IMR-90 (cell line): ENCODE data around the gene DDX52. TPM values are rescaled to one million over a fixed set of nuclear protein-coding genes. Genes with fewer than 3 reads are reported as not detected.
A peak's percentile ranks its signal among the peaks of the same experiment; 100 is the strongest.

ENCODE experiments used
- ATAC-seq: fragments of 200-7000 bp; cut with Tn5 transposase; 2 replicates; pipeline ENCODE4 v1.9.1; 2020; ENCODE audit warnings: low read depth, mild to moderate bottlenecking, moderate library complexity
- BruUV-seq: library from RNA; stranded (reverse); fragments of 400-500 nt; replicated peaks from 2 replicates; lab custom pipeline; 2021; lab: Mats Ljungman, UMichigan
- CTCF ChIA-PET: fragments of 300-600 bp; formaldehyde crosslinking; extraction: SDS; loops from one replicate; lab custom pipeline; 2021; ENCODE audit warnings: antibody characterized with exemption; lab: Yijun Ruan, JAX
- POLR2A ChIA-PET: fragments of 300-600 bp; sonication (Branson Sonifier 250); formaldehyde crosslinking; loops from one replicate; lab custom pipeline; 2022; ENCODE audit warnings: antibody characterized with exemption; ENCODE audit not compliant: unreplicated experiment; lab: Charles Lee
- DNase-seq: peaks from one replicate; pipeline ENCODE4 v3.0.0; 2013
- H2AFZ ChIP-seq: replicated peaks from 2 replicates; pipeline ENCODE3; 2013; ENCODE audit warnings: low read length, mild to moderate bottlenecking; ENCODE audit not compliant: poor library complexity
- H2AK5ac ChIP-seq: 2 replicates; pipeline ENCODE4 v1.6.1; 2013; ENCODE audit warnings: low read depth, low read length, inconsistent platforms
- H2AK9ac ChIP-seq: replicated peaks from 2 replicates; pipeline ENCODE3; 2013; ENCODE audit warnings: mild to moderate bottlenecking, low read depth, low read length, moderate library complexity; ENCODE audit not compliant: poor library complexity
- H2BK120ac ChIP-seq: 2 replicates; pipeline ENCODE4 v1.6.1; 2013; ENCODE audit warnings: low read depth, low read length, inconsistent platforms
- H2BK15ac ChIP-seq: 3 replicates; pipeline ENCODE4 v1.6.1; 2013; ENCODE audit warnings: low read depth, low read length, inconsistent platforms
- H2BK20ac ChIP-seq: 2 replicates; pipeline ENCODE4 v1.6.1; 2013; ENCODE audit warnings: low read depth, mild to moderate bottlenecking, inconsistent platforms, low read length, moderate library complexity
- H2BK5ac ChIP-seq: 2 replicates; pipeline ENCODE4 v1.6.1; 2013; ENCODE audit warnings: mild to moderate bottlenecking, low read depth, low read length, inconsistent platforms; ENCODE audit not compliant: poor library complexity, severe bottlenecking
- H3K14ac ChIP-seq: replicated peaks from 2 replicates; pipeline ENCODE4 v1.6.1; 2013; ENCODE audit warnings: low read depth, low read length, inconsistent platforms
- H3K18ac ChIP-seq: 2 replicates; pipeline ENCODE4 v1.6.1; 2013; ENCODE audit warnings: low read depth, low read length, control low read depth
- H3K23ac ChIP-seq: 2 replicates; pipeline ENCODE4 v1.6.1; 2013; ENCODE audit warnings: low read depth, low read length, inconsistent platforms
- H3K27ac ChIP-seq: 2 replicates; pipeline ENCODE4 v1.5.1; 2013; ENCODE audit warnings: mild to moderate bottlenecking, control low read depth, low read length; ENCODE audit not compliant: insufficient read depth
- H3K27me3 ChIP-seq: 2 replicates; pipeline ENCODE4 v1.6.1; 2013; ENCODE audit warnings: low read length; ENCODE audit not compliant: control insufficient read depth, insufficient read depth
- H3K36me3 ChIP-seq: 2 replicates; pipeline ENCODE4 v1.6.1; 2013; ENCODE audit warnings: low read length, mixed read lengths; ENCODE audit not compliant: control insufficient read depth, insufficient read depth
- H3K4ac ChIP-seq: 2 replicates; pipeline ENCODE4 v1.6.1; 2013; ENCODE audit warnings: low read depth, low read length, inconsistent platforms
- H3K4me1 ChIP-seq: 2 replicates; pipeline ENCODE4 v1.6.1; 2013; ENCODE audit warnings: low read length, mixed read lengths; ENCODE audit not compliant: control insufficient read depth, insufficient read depth
- H3K4me2 ChIP-seq: 2 replicates; pipeline ENCODE4 v1.6.1; 2013; ENCODE audit warnings: low read depth, mild to moderate bottlenecking, control low read depth, low read length, moderate library complexity
- H3K4me3 ChIP-seq: 2 replicates; pipeline ENCODE4 v1.5.1; 2013; ENCODE audit warnings: low read depth, mild to moderate bottlenecking, control low read depth, low read length, moderate library complexity; ENCODE audit not compliant: insufficient read depth
- H3K56ac ChIP-seq: 2 replicates; pipeline ENCODE4 v1.6.1; 2013; ENCODE audit warnings: low read length, inconsistent platforms; ENCODE audit not compliant: insufficient read depth; ENCODE audit errors: extremely low read depth
- H3K79me1 ChIP-seq, 2 experiments: 2 replicates each; pipeline ENCODE4 v1.6.1; 2013; ENCODE audit warnings: low read length in 2 of 2, inconsistent platforms in 1 of 2, low read depth in 1 of 2
- H3K9ac ChIP-seq: 2 replicates; pipeline ENCODE4 v1.6.1; 2013; ENCODE audit warnings: low read depth, low read length, control low read depth
- H3K9me1 ChIP-seq: 2 replicates; pipeline ENCODE4 v1.6.1; 2013; ENCODE audit warnings: low read length, inconsistent platforms; ENCODE audit not compliant: insufficient read depth
- H3K9me3 ChIP-seq: 2 replicates; pipeline ENCODE4 v1.6.1; 2013; ENCODE audit warnings: low read length; ENCODE audit not compliant: control insufficient read depth, insufficient read depth
- H4K20me1 ChIP-seq: 2 replicates; pipeline ENCODE4 v1.6.1; 2013; ENCODE audit warnings: low read length, inconsistent platforms; ENCODE audit not compliant: insufficient read depth
- H4K5ac ChIP-seq: 2 replicates; pipeline ENCODE4 v1.6.1; 2013; ENCODE audit warnings: mild to moderate bottlenecking, low read depth, low read length, control low read depth
- H4K8ac ChIP-seq, 2 experiments: 2 replicates each; pipeline ENCODE4 v1.6.1; 2013; ENCODE audit warnings: low read depth in 2 of 2, low read length in 2 of 2, control low read depth in 1 of 2, inconsistent platforms in 1 of 2
- H4K91ac ChIP-seq: 2 replicates; pipeline ENCODE4 v1.6.1; 2013; ENCODE audit warnings: low read depth, low read length, inconsistent platforms; ENCODE audit not compliant: insufficient read depth
- BHLHE40 ChIP-seq: fragments of 150-350 bp; IDR thresholded peaks from 2 replicates; pipeline ENCODE4 v1.6.1; 2016; ENCODE audit warnings: mild to moderate bottlenecking, low read depth, low read length
- CEBPB ChIP-seq: IDR thresholded peaks from 2 replicates; pipeline ENCODE4 v1.6.1; 2012; ENCODE audit warnings: low read depth, low read length, improper control_type of control experiment
- CHD1 ChIP-seq: IDR thresholded peaks from 2 replicates; pipeline ENCODE4 v1.6.1; 2012; ENCODE audit warnings: low read depth, low read length, improper control_type of control experiment
- FOS ChIP-seq: fragments of 150-350 bp; IDR thresholded peaks from 2 replicates; pipeline ENCODE4 v1.6.1; 2016; ENCODE audit warnings: low read depth, low read length
- MAFK ChIP-seq: IDR thresholded peaks from 2 replicates; pipeline ENCODE4 v1.6.1; 2012; ENCODE audit warnings: low read depth, low read length, improper control_type of control experiment
- MAZ ChIP-seq: IDR thresholded peaks from 2 replicates; pipeline ENCODE4 v1.6.1; 2012; ENCODE audit warnings: low read depth, mild to moderate bottlenecking, low read length, improper control_type of control experiment, moderate library complexity, borderline replicate concordance
- MXI1 ChIP-seq: IDR thresholded peaks from 2 replicates; pipeline ENCODE4 v1.6.1; 2012; ENCODE audit warnings: low read depth, mild to moderate bottlenecking, low read length, moderate library complexity, borderline replicate concordance
- NFE2L2 ChIP-seq: fragments of 150-350 bp; IDR thresholded peaks from 2 replicates; pipeline ENCODE4 v1.6.1; 2016; ENCODE audit warnings: low read depth, mild to moderate bottlenecking, low read length
- POLR2A ChIP-seq: IDR thresholded peaks from 2 replicates; pipeline ENCODE4 v1.6.1; 2012; ENCODE audit warnings: mild to moderate bottlenecking, low read depth, low read length
- RCOR1 ChIP-seq: IDR thresholded peaks from 2 replicates; pipeline ENCODE4 v1.6.1; 2012; ENCODE audit warnings: mild to moderate bottlenecking, low read length, improper control_type of control experiment; ENCODE audit not compliant: insufficient replicate concordance
- RFX5 ChIP-seq: IDR thresholded peaks from 2 replicates; pipeline ENCODE4 v1.8.0; 2012; ENCODE audit warnings: low read depth, mild to moderate bottlenecking, low read length, moderate library complexity
- SMC3 ChIP-seq: fragments of 150-350 bp; IDR thresholded peaks from 2 replicates; pipeline ENCODE4 v1.6.1; 2016; ENCODE audit warnings: low read depth, mild to moderate bottlenecking, antibody characterized with exemption, low read length, moderate library complexity
- WGBS, 2 experiments: methylation state at CpG; one replicate each; pipeline versions ENCODE4 v1.1.5 to v1.1.7; 2013; ENCODE audit warnings: missing lambda C conversion rate in 2 of 2; ENCODE audit not compliant: insufficient read length in 1 of 2; ENCODE audit errors: extremely low coverage in 2 of 2; 5-methylcytosine and 5-hydroxymethylcytosine counted together
- dilution Hi-C: fragments of 300-500 bp; cut with HindIII; formaldehyde crosslinking; loops from one replicate; pipeline ENCODE4 v1.14.3; 2018; ENCODE audit warnings: low sequenced_read_pairs; ENCODE audit not compliant: unreplicated experiment
- in situ Hi-C: fragments of 300-500 bp; cut with MboI; formaldehyde crosslinking; loops from 3 replicates; pipeline ENCODE4 v1.14.3; 2019; ENCODE audit warnings: low sequenced_read_pairs, inconsistent platforms, mixed read lengths
- intact Hi-C: fragments of 100-400 bp; cut with micrococcal nuclease; formaldehyde crosslinking; loops from 2 replicates; pipeline ENCODE4 v1.10.0; 2022
- polyA plus RNA-seq, 3 experiments: library from polyadenylated mRNA; depleted of rRNA; stranded (reverse); fragments of >200 nt; gene quantifications; 2 replicates each; pipeline ENCODE4 v1.2.3, GENCODE V29; 2012; ENCODE audit warnings: low replicate concordance in 1 of 3
- total RNA-seq: library from RNA; depleted of rRNA; stranded (reverse); fragments of >200 nt; gene quantifications from 2 replicates; pipeline ENCODE4 v1.2.3, GENCODE V29; 2012
- TF ChIP-seq, protein P1 (sequence below): conservative IDR thresholded peaks from 2 replicates; pipeline ENCODE4 v1.5.1; 2012; ENCODE audit warnings: mild to moderate bottlenecking, low read depth, low read length, improper control_type of control experiment
- TF ChIP-seq, protein P2 (sequence below): fragments of 150-350 bp; IDR thresholded peaks from 2 replicates; pipeline ENCODE4 v1.6.1; 2016; ENCODE audit warnings: low read depth, mild to moderate bottlenecking, low read length, moderate library complexity, borderline replicate concordance
- TF ChIP-seq, protein P3 (sequence below): fragments of 150-350 bp; IDR thresholded peaks from 2 replicates; pipeline ENCODE4 v1.6.1; 2017; ENCODE audit warnings: mild to moderate bottlenecking, antibody characterized with exemption, low read length, low read depth

DDX52 gene
- total and polyA plus RNA-seq, 2 of the 4 experiments (the other 2 are of a cell fraction): 12.5 to 26.7 TPM

DNA sequence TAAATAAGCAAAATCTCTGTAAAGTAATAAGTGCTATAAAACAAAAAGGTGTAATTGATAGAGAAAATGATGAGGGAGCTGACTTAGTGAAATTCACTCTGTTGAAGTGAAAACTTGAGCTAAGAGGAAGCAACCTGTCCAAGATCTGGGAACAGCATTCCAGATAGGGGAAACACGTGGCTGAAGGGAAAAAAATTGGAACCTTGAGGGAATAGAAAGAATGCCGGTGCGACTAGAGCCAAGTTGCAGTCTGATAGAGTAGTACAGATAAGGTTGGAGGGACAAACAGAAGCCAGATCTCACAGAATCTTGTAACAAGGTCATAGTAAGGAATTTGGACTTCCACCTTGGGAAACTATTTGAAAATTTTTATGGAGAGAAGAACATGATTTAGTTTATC lies 623 bp upstream of the DDX52 start:
- WGBS, 2 experiments: 32% methylated on average over 3 of the region's 3 CpGs; no CpG with 5 or more reads in 1 of the 2 experiments
- peaks cover 6% of the 10 kb centered on the region; the same call in 1 of the 2 replicates for H3K4me1 ChIP-seq
- H3K27me3 ChIP-seq: no peaks in the 10 kb centered on the region
- peak overlapping the region; percentile 70; the same call in 1 of the 2 replicates for H3K4ac ChIP-seq
- H3K18ac ChIP-seq: no peak overlapping the region; the same call in 1 of the 2 replicates
- peak overlapping the region; percentile 59; the same call in 1 of the 2 replicates for H4K5ac ChIP-seq
- in situ Hi-C loops (loop anchor here (25.0 kb wide), 1 partner anchor 643 kb away; the partner anchor contains the start of gene MRPL45), dilution Hi-C loops (no loop called here), intact Hi-C loops (no loop called here)
- TF ChIP-seq SMC3 (no peak), FOS (no peak), BHLHE40 (no peak), CHD1 (no peak), NFE2L2 (no peak), POLR2A (no peak), RFX5 (no peak), MAZ (no peak), RCOR1 (no peak), CEBPB (no peak), MAFK (no peak), MXI1 (no peak)
- TF ChIP-seq, protein P1, sequence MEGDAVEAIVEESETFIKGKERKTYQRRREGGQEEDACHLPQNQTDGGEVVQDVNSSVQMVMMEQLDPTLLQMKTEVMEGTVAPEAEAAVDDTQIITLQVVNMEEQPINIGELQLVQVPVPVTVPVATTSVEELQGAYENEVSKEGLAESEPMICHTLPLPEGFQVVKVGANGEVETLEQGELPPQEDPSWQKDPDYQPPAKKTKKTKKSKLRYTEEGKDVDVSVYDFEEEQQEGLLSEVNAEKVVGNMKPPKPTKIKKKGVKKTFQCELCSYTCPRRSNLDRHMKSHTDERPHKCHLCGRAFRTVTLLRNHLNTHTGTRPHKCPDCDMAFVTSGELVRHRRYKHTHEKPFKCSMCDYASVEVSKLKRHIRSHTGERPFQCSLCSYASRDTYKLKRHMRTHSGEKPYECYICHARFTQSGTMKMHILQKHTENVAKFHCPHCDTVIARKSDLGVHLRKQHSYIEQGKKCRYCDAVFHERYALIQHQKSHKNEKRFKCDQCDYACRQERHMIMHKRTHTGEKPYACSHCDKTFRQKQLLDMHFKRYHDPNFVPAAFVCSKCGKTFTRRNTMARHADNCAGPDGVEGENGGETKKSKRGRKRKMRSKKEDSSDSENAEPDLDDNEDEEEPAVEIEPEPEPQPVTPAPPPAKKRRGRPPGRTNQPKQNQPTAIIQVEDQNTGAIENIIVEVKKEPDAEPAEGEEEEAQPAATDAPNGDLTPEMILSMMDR: no peak
- TF ChIP-seq, protein P2, sequence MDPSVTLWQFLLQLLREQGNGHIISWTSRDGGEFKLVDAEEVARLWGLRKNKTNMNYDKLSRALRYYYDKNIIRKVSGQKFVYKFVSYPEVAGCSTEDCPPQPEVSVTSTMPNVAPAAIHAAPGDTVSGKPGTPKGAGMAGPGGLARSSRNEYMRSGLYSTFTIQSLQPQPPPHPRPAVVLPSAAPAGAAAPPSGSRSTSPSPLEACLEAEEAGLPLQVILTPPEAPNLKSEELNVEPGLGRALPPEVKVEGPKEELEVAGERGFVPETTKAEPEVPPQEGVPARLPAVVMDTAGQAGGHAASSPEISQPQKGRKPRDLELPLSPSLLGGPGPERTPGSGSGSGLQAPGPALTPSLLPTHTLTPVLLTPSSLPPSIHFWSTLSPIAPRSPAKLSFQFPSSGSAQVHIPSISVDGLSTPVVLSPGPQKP: no peak
- TF ChIP-seq, protein P3, sequence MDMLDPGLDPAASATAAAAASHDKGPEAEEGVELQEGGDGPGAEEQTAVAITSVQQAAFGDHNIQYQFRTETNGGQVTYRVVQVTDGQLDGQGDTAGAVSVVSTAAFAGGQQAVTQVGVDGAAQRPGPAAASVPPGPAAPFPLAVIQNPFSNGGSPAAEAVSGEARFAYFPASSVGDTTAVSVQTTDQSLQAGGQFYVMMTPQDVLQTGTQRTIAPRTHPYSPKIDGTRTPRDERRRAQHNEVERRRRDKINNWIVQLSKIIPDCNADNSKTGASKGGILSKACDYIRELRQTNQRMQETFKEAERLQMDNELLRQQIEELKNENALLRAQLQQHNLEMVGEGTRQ: no peak
- no peaks in the 10 kb centered on the region; the same call in 1 of the 2 replicates for H4K20me1 ChIP-seq
- DNase-seq (no peak), ATAC-seq (no peak)
- H3K79me1 ChIP-seq: peaks cover 2 to 38% of the 10 kb centered on the region in 2 experiments; a peak in 2 of 4 replicates
- no peak overlapping the region for H3K4me3 ChIP-seq
- peak overlapping the region; percentile 53 for H2BK20ac ChIP-seq
- H3K9ac ChIP-seq: no peak overlapping the region
- H3K23ac ChIP-seq: peak overlapping the region; percentile 95; the same call in 1 of the 2 replicates
- H2BK5ac ChIP-seq: no peak overlapping the region
- no peaks in the 10 kb centered on the region; the same call in 1 of the 2 replicates for H3K9me1 ChIP-seq
- no TSS peak for BruUV-seq
- H2AK9ac ChIP-seq: no peak overlapping the region
- peak overlapping the region; percentile 85 for H2AFZ ChIP-seq
- no peak overlapping the region for H3K27ac ChIP-seq
- peaks cover 6% of the 10 kb centered on the region for H3K36me3 ChIP-seq
- H4K91ac ChIP-seq: no peak overlapping the region; the same call in 1 of the 2 replicates
- peak overlapping the region; percentile 72; the same call in 1 of the 2 replicates for H3K14ac ChIP-seq
- ChIA-PET CTCF (no interaction called here), POLR2A (no interaction called here)
- peak overlapping the region; percentile 61; the same call in 1 of the 2 replicates for H2AK5ac ChIP-seq
- H3K9me3 ChIP-seq: no peaks in the 10 kb centered on the region
- H3K56ac ChIP-seq: no peak overlapping the region
- peak overlapping the region; percentile 78 for H2BK120ac ChIP-seq
- peak overlapping the region; percentile 59 to 86; a peak in 3 of 4 replicates for H4K8ac ChIP-seq
- peak overlapping the region; percentile 48 for H3K4me2 ChIP-seq
- 0 out of 3 replicates have a peak overlapping the region, but pooled peaks have one; percentile 29 for H2BK15ac ChIP-seq
